Activated CD4-positive, alpha-beta T cell treated with anti-CD3 and anti-CD28 coated beads, Interleukin-2, amount 50 U/mL, for 16 hours (primary cell): ENCODE data around the gene ZNF282.
A peak's percentile ranks its signal among the peaks of the same experiment; 100 is the strongest.
"Not testable (repeated sequence)": the region's sequence is repeated elsewhere in the genome, so short reads cannot be mapped to it uniquely, and the experiment has no call there.

Experiments used
- DNase-seq: peaks from one replicate; pipeline ENCODE4 v3.0.0-alpha.2; 2020

ZNF282 gene

DNA sequence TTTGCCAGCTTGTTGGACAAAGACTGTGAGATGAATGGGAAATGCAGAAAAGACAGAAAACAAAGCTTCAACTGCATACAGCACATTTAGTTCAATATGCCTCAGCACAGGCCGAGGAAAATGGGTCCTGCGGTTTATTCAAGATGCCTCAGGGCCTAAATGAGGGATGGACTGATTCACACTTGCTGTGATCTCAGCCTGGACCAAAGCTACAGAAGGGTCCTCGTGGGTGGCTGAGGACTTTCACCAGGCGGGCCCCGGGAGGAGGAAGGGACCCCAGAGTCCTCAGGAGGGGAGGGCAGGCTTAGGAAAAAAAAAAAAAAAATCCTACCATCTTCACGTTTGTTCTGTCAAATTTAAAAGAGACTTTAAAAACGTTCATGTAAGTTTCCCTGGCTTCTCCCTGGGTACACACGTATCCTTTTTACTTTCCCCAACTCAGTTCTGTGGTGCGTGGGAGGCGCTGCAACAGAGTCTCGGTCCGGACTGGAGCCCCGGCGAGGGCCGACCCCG lies 66.0 kb downstream of the ZNF282 start:
- DNase-seq = peak; percentile 44

DNA sequence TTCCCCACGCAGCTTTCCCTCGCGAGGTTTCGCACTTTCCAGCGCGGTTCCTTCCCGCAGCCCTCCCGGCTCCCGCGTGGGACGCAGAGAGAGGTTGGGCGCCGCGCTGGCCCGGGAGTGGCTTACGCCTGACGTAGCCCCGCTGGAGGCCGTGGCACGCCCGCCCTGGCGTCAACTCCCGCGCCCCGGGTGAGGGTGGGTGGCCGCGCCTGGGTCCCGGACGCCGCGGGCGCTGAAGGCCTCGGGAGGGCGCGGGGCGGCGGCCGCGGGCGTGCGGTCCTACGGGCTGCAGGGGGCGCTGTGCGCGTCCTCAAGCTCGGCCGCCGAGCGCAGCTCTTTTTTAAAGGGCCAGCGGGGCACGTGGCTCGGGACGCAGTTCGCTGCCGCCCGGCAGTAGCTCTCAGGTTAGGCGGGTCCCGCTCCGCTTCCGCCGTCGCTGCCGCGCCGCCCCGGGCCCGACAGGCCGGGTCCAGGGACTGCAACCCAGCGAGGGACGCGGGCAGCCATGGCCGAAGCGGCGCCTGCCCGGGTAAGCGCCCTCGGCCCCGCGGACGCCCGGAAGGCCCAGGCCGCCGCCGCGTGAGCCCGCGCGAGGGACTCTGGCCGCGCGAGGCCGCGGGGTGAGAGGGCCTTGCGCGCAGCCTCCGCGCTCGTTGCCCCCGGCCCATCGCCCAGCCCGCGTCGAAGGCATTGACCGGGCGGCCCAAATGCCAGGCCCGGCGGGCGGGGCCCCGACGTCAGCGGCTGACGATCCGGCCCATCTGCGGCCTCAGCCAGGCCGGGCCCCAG lies 66.7 kb downstream of the ZNF282 start, which contains the start of gene ZNF783:
Gene ZNF783 (plus strand): TSS at position 368 of the 789 bp plus-strand sequence. CDS start 138 bp downstream, at position 506.
- peak; percentile 86 for DNase-seq

DNA sequence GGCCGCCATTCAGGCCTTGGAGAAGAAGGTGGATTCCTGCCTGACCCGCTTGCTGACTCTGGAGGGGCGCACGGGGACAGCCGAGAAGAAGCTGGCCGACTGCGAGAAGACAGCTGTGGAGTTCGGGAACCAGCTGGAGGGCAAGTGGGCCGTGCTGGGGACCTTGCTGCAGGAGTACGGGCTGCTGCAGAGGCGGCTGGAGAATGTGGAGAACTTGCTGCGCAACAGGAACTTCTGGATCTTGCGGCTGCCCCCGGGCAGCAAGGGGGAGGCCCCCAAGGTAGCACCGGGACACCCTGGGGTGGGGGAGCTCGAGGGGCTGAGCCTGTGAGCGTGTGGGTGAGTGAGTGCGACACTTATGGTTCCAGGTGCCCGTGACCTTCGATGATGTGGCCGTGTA lies 71.1 kb downstream of the ZNF282 start:
- DNase-seq = no peak

DNA sequence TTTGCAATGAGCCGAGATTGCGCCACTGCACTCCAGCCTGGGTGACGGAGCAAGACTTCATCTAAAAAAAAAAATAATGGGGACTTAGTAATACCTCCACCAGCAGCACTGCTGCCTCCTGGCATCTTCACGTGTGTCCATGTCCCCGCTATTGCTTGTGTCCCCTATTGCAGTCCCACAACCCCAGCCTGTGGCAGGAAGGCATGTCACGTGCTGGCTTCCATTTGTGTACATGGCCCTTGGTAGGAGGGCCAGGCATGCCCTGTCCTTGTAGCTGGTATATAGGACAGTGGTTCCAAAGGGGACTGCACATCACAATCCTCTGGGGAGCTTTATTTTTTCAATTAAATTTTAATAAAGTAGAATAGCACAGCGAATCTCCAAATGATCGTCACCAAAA lies 72.4 kb downstream of the ZNF282 start:
- DNase-seq = no peak

DNA sequence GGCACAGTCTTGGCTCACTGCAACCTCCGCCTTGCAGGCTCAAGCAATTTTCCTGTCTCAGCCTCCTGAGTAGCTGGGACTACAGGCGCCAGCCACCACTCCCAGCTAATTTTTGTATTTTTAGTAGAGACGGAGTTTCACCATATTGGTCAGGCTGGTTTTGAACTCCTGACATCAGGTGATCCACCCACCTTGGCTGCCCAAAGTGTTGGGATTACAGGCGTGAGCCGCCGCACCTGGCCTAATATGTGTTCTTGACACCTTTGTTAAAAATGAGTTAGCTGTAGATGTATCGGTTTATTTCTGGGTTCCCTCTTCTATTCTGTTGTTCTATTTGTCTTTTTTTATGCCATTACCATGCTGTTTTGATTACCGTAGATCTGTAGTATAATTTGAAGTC lies 79.1 kb downstream of the ZNF282 start:
- DNase-seq = not testable (repeated sequence)
